ENCODE data around the gene VPS51.
A peak's percentile ranks its signal among the peaks of the same experiment; 100 is the strongest.

The VPS51 gene

GRCh38 chr11:65072631-65072966 lies 23.4 kb upstream of the VPS51 start:
- DNase-seq (ENCODE audit: low read depth): no peak

DNA sequence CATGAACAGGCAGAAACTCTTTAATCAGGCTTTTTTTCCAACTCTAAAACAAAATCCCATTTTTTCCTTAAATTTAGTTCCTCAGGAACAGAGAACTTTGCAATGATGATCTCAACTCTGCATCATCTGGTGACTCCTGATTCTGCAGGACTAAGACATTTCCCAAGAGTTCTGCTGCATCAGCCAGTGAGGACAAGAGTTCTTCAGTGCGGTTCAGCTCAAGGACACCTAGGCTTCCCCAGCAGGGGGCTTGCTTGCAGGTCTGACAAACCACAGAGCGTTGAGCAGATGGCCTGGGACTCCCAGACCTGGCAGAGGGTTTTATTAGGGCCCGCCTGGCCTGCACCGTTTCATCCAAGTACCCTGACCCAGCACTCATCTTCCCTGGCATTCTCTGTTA lies 18.6 kb upstream of the VPS51 start:
- no peak for DNase-seq (ENCODE audit: low read depth)

- DNase-seq (ENCODE audit: low read depth): no peak
These were observed 17.9 kb upstream of the VPS51 start for GRCh38 chr11:65078151-65078550.

- DNase-seq (ENCODE audit: low read depth): no peak
These were observed 17.1 kb upstream of the VPS51 start for GRCh38 chr11:65078786-65079342.

- no peak for DNase-seq (ENCODE audit: low read depth)
These were observed 12.7 kb upstream of the VPS51 start for GRCh38 chr11:65083134-65083833.

DNA sequence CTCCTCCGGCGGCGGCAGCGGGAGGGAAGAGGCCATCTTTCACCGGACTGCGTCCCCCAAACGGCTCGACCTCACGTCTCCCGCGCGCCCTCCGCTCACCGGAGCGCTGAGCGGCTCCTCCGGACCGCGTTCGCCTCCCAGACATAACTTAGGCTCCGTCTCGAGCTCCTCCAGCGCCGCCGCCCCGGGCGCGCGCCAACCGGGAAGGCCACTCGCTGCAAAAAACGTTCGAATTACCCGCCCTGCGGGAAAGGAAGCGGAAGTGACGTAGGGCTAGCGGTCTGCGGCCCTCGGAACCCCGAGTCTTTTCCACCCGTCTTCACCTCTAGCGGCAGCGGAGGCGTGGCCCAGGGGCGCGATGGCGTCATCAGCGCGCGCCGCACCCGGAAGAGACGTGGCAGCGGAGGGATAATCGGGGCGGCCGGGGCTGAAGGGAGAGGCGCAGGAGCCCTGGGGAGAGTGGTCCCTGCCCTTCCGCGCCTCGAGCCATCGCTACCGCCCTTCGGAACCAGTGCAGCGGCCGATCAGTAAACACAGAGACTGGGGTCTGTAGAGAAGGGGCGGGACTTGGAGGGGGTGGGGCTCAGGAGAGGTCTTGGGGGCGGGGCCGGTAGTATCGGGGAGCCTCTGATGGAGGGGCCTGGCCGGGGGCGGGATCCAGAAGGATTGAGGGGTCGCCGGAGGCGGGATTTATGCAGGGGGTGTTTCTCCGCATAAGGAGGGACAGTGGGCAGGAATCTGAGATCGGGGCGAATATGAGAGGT lies 12.0 kb upstream of the VPS51 start, which contains the start of the genes CDCA5 and ZFPL1:
CDCA5 (minus strand) TSS at position 207 of the 764 bp plus-strand sequence; CDS start at position 145, 62 bp downstream.
ZFPL1 (plus strand) TSS at position 389 of the 764 bp plus-strand sequence. CDS start 477 bp downstream, outside the sequence.
- DNase-seq (ENCODE audit: low read depth): peak; percentile 87

- no peak for DNase-seq (ENCODE audit: low read depth)
These were observed 11.2 kb upstream of the VPS51 start for GRCh38 chr11:65084598-65085375.

GRCh38 chr11:65085446-65085845 lies 10.6 kb upstream of the VPS51 start:
- DNase-seq (ENCODE audit: low read depth): no peak

- DNase-seq (ENCODE audit: low read depth): no peak
These were observed 9.2 kb upstream of the VPS51 start for GRCh38 chr11:65086809-65087208.

GRCh38 chr11:65087216-65087615 lies 8.8 kb upstream of the VPS51 start:
- DNase-seq (ENCODE audit: low read depth): no peak

DNA sequence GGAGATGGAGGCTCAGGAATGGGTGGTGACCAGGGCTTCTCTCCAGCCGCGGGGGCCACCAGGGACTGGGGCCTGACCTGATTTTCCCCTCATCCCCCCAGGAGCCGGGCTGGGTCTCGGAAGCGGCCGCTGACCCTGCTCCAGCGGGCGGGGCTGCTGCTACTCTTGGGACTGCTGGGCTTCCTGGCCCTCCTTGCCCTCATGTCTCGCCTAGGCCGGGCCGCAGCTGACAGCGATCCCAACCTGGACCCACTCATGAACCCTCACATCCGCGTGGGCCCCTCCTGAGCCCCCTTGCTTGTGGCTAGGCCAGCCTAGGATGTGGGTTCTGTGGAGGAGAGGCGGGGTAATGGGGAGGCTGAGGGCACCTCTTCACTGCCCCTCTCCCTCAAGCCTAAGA lies 8.2 kb upstream of the VPS51 start:
- no peak for DNase-seq (ENCODE audit: low read depth)

- DNase-seq (ENCODE audit: low read depth): no peak
These were observed 6.4 kb upstream of the VPS51 start for GRCh38 chr11:65089621-65090020.

GRCh38 chr11:65090628-65091027 lies 5.4 kb upstream of the VPS51 start:
- DNase-seq (ENCODE audit: low read depth): no peak

DNA sequence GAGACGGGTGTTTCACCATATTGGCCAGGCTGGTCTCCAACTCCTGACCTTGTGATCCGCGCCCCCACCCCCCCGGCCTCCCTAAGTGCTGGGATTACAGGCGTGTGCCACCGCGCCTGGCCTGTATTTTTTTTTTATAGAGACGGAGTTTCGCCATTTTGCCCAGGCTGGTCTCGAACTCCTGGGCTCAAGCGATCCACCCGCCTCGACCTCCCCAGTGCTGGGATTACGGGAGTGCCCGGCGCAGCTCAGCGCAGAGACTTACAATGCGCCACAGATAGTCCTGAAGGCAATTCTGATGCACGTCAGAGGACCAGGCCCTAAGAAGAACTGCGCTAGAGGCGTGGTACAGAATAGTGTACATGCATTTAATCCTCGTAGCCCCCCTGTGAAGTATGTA lies 587 bp upstream of the VPS51 start:
- DNase-seq (ENCODE audit: low read depth): no peak

DNA sequence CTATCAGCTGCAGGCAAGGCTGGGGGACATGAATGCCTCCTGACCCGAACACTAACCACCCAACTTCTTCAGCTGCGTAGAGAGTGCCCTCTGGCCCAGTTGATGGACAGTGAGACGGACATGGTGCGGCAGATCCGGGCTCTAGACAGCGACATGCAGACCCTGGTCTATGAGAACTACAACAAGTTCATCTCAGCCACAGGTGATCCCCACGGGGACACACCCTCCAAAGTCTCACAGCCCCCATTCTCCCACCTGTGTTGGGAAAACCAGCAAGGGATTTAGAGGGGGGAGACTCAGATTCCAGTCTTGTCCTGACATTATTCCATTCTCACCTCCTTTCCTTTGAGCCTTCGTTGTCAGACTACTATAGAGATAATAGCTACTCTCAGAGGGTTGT lies 912 bp downstream of the VPS51 start:
- no peak for DNase-seq (ENCODE audit: low read depth)

DNA sequence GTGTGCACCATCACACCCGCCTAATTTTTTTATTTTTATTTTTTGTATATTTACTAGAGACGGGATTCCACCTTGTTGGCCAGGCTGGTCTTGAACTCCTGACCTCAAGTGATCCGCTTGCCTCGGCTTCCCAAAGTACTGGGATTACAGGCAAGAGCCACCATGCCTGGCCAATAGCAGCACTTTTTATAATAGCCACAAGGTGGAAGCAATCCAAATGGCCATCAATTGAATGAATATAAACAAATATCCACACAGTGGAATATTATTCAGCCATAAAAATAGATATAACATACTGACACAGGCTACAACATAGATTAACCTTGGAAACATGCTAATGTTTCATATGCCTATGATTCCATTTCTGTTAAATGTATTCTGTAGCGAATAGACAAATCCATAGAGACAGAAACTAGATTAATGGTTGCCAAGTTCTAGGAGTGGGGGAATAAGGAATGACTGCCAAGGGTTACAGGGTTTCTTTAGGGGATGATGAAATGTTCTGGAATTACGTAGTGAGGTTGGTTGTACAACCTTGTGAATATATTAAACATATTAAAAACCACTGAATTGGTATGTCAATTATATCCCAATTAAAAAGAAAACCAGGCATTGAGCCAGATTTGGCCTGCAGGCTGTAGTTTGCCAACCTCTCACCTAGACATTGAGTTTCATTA lies 4.8 kb downstream of the VPS51 start:
- no peak for DNase-seq (ENCODE audit: low read depth)

GRCh38 chr11:65102142-65103095 lies 6.4 kb downstream of the VPS51 start:
- no peak for DNase-seq (ENCODE audit: low read depth)

GRCh38 chr11:65103476-65103875 lies 7.5 kb downstream of the VPS51 start:
- DNase-seq (ENCODE audit: low read depth): no peak

- DNase-seq (ENCODE audit: low read depth): no peak
These were observed 8.6 kb downstream of the VPS51 start for GRCh38 chr11:65104628-65105027.

- DNase-seq (ENCODE audit: low read depth): no peak
These were observed 11.1 kb downstream of the VPS51 start for GRCh38 chr11:65107078-65107477.
